Loucy (cell line): ENCODE data around the gene CAVIN1.
"Not testable (repeated sequence)": the region's sequence is repeated elsewhere in the genome, so short reads cannot be mapped to it uniquely, and the experiment has no call there.

ENCODE experiments used
- EZH2phosphoT487 ChIP-seq: fragments of 200-600 bp; IDR thresholded peaks from 2 replicates; pipeline ENCODE4 v1.6.1; 2018; ENCODE audit warnings: antibody characterized with exemption, mild to moderate bottlenecking, moderate library complexity, borderline replicate concordance
- TF ChIP-seq, protein P1 (sequence below): fragments of 200-600 bp; sonication (generic); conservative IDR thresholded peaks from 2 replicates; pipeline ENCODE4 v1.5.1; 2014; ENCODE audit warnings: mild to moderate bottlenecking, antibody characterized with exemption, low read length

GRCh38 chr17:42417981-42418380 lies 5.1 kb downstream of the CAVIN1 start:
- TF ChIP-seq, protein P1, sequence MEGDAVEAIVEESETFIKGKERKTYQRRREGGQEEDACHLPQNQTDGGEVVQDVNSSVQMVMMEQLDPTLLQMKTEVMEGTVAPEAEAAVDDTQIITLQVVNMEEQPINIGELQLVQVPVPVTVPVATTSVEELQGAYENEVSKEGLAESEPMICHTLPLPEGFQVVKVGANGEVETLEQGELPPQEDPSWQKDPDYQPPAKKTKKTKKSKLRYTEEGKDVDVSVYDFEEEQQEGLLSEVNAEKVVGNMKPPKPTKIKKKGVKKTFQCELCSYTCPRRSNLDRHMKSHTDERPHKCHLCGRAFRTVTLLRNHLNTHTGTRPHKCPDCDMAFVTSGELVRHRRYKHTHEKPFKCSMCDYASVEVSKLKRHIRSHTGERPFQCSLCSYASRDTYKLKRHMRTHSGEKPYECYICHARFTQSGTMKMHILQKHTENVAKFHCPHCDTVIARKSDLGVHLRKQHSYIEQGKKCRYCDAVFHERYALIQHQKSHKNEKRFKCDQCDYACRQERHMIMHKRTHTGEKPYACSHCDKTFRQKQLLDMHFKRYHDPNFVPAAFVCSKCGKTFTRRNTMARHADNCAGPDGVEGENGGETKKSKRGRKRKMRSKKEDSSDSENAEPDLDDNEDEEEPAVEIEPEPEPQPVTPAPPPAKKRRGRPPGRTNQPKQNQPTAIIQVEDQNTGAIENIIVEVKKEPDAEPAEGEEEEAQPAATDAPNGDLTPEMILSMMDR, result not testable (repeated sequence)
- not testable (repeated sequence) for TF ChIP-seq EZH2phosphoT487
